ENCODE data around the gene U2AF2. TPM values are rescaled to one million over a fixed set of nuclear protein-coding genes. Genes with fewer than 3 reads are reported as not detected.

The U2AF2 gene
- total and polyA plus RNA-seq, 2 experiments from 2014 or later, result 73.1 to 233 TPM

- Histone ChIP-seq H3F3A (replicated peaks; ENCODE audit: low read depth) (no peaks in the 10 kb centered on the region), H3K27me3 (ENCODE audit: insufficient read depth) (no peaks in the 10 kb centered on the region), H2AFZ (no peak overlapping the region), H3K4me1 (ENCODE audit: insufficient read depth) (no peaks in the 10 kb centered on the region), H3K9me2 (ENCODE audit: insufficient read depth) (no peaks in the 10 kb centered on the region), H3K36me3 (ENCODE audit: insufficient read depth) (peaks cover 9% of the 10 kb centered on the region; the same call in 1 of the 2 replicates), H3K4me3 (no peak overlapping the region), H3K27ac (ENCODE audit: low read depth) (no peak overlapping the region), H3K79me2 (replicated peaks; ENCODE audit: insufficient read depth) (peaks cover 39% of the 10 kb centered on the region), H3K4me2 (no peak overlapping the region), H4K20me1 (replicated peaks; ENCODE audit: insufficient read depth) (peaks cover 16% of the 10 kb centered on the region; the same call in 1 of the 2 replicates)
- DNase-seq (ENCODE audit: low spot score) (no peak), ATAC-seq (no peak)
- H3K36me3 Mint-ChIP-seq (ENCODE audit: low read depth), result peaks cover 28% of the 10 kb centered on the region
- H3K9me3 Mint-ChIP-seq, result no peaks in the 10 kb centered on the region
- no peaks in the 10 kb centered on the region; the same call in 2 of the 3 replicates for H3K4me1 Mint-ChIP-seq
- TF ChIP-seq CTCF (conservative IDR thresholded peaks at IDR 0.05; ENCODE audit: low read depth in 2 of 2), result no peak
- no peak for TF ChIP-seq ETS1 (IDR thresholded peaks at IDR 0.05)
- TF ChIP-seq JUNB (IDR thresholded peaks at IDR 0.05; ENCODE audit: unreplicated experiment), result no peak
- TF ChIP-seq, protein P1, sequence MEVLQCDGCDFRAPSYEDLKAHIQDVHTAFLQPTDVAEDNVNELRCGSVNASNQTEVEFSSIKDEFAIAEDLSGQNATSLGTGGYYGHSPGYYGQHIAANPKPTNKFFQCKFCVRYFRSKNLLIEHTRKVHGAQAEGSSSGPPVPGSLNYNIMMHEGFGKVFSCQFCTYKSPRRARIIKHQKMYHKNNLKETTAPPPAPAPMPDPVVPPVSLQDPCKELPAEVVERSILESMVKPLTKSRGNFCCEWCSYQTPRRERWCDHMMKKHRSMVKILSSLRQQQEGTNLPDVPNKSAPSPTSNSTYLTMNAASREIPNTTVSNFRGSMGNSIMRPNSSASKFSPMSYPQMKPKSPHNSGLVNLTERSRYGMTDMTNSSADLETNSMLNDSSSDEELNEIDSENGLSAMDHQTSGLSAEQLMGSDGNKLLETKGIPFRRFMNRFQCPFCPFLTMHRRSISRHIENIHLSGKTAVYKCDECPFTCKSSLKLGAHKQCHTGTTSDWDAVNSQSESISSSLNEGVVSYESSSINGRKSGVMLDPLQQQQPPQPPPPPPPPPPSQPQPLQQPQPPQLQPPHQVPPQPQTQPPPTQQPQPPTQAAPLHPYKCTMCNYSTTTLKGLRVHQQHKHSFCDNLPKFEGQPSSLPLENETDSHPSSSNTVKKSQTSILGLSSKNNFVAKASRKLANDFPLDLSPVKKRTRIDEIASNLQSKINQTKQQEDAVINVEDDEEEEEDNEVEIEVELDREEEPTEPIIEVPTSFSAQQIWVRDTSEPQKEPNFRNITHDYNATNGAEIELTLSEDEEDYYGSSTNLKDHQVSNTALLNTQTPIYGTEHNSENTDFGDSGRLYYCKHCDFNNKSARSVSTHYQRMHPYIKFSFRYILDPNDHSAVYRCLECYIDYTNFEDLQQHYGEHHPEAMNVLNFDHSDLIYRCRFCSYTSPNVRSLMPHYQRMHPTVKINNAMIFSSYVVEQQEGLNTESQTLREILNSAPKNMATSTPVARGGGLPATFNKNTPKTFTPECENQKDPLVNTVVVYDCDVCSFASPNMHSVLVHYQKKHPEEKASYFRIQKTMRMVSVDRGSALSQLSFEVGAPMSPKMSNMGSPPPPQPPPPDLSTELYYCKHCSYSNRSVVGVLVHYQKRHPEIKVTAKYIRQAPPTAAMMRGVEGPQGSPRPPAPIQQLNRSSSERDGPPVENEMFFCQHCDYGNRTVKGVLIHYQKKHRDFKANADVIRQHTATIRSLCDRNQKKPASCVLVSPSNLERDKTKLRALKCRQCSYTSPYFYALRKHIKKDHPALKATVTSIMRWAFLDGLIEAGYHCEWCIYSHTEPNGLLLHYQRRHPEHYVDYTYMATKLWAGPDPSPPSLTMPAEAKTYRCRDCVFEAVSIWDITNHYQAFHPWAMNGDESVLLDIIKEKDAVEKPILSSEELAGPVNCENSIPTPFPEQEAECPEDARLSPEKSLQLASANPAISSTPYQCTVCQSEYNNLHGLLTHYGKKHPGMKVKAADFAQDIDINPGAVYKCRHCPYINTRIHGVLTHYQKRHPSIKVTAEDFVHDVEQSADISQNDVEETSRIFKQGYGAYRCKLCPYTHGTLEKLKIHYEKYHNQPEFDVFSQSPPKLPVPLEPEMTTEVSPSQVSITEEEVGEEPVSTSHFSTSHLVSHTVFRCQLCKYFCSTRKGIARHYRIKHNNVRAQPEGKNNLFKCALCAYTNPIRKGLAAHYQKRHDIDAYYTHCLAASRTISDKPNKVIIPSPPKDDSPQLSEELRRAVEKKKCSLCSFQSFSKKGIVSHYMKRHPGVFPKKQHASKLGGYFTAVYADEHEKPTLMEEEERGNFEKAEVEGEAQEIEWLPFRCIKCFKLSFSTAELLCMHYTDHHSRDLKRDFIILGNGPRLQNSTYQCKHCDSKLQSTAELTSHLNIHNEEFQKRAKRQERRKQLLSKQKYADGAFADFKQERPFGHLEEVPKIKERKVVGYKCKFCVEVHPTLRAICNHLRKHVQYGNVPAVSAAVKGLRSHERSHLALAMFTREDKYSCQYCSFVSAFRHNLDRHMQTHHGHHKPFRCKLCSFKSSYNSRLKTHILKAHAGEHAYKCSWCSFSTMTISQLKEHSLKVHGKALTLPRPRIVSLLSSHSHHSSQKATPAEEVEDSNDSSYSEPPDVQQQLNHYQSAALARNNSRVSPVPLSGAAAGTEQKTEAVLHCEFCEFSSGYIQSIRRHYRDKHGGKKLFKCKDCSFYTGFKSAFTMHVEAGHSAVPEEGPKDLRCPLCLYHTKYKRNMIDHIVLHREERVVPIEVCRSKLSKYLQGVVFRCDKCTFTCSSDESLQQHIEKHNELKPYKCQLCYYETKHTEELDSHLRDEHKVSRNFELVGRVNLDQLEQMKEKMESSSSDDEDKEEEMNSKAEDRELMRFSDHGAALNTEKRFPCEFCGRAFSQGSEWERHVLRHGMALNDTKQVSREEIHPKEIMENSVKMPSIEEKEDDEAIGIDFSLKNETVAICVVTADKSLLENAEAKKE (CRISPR knock-in tag; IDR thresholded peaks at IDR 0.05), result no peak
- no peak for TF ChIP-seq STAT1 (IDR thresholded peaks at IDR 0.05; ENCODE audit: unreplicated experiment)
- no peak for TF ChIP-seq CREB1 (CRISPR knock-in tag; IDR thresholded peaks at IDR 0.05; ENCODE audit: low read depth)
- no peak for TF ChIP-seq NANOG (IDR thresholded peaks at IDR 0.05; ENCODE audit: borderline replicate concordance)
- TF ChIP-seq ZNF331 (CRISPR knock-in tag; IDR thresholded peaks at IDR 0.05; ENCODE audit: low read depth), result no peak
- TF ChIP-seq ZNF114 (CRISPR knock-in tag; IDR thresholded peaks at IDR 0.05), result no peak
- no peak overlapping the region for H3K27ac Mint-ChIP-seq
- peaks cover 6% of the 10 kb centered on the region for H3K27me3 Mint-ChIP-seq (ENCODE audit: insufficient read depth, low read depth, poor library complexity)
- no peak overlapping the region for H3K4me3 Mint-ChIP-seq
These were observed 28.8 kb downstream of the U2AF2 start for GRCh38 chr19:55683449-55684261.

Data from GM23338 (cell line).